ENCODE data around the gene KCNB1. TPM values are rescaled to one million over a fixed set of nuclear protein-coding genes. Genes with fewer than 3 reads are reported as not detected.
A peak's percentile ranks its signal among the peaks of the same experiment; 100 is the strongest.

KCNB1 gene
- total RNA-seq, 1 experiment from 2014 or later = 0.09 TPM

DNA sequence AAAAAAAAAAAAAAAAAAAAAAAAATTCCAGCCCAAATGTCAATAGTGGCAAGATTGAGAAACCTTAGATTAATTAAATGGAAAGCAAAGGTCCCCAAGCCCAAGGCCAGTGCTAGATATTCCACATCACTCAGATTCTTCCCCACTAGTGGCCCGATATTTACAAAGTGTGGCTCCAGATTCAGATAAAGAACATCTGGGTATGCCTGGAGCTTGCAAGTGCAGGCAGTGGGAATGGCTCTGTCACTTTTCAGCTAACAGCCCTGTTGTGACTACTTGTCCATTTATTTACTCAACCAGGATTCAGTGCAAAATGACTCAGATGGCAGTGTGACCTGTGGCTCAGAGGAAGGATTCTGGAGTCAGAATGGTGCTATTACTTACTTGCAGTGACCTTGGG, 8.2 kb upstream of the KCNB1 start:
- H3K9me3 Mint-ChIP-seq (ENCODE audit: unreplicated experiment) = no peaks in the 10 kb centered on the region
- ChIA-PET CTCF (no interaction called here), POLR2A (no interaction called here)
- H3K36me3 Mint-ChIP-seq (ENCODE audit: insufficient read depth, unreplicated experiment) = no peaks in the 10 kb centered on the region
- H3K4me1 ChIP-seq = no peaks in the 10 kb centered on the region
- H3K27ac Mint-ChIP-seq (ENCODE audit: unreplicated experiment) = no peak overlapping the region
- BruUV-seq (replicated peaks) = no TSS peak
- no peaks in the 10 kb centered on the region for H3K9me3 ChIP-seq
- no peaks in the 10 kb centered on the region; the same call in none of the 2 replicates for H3K27me3 ChIP-seq (replicated peaks; ENCODE audit: control insufficient read depth, insufficient read depth, low read length)
- TF ChIP-seq, protein P1, sequence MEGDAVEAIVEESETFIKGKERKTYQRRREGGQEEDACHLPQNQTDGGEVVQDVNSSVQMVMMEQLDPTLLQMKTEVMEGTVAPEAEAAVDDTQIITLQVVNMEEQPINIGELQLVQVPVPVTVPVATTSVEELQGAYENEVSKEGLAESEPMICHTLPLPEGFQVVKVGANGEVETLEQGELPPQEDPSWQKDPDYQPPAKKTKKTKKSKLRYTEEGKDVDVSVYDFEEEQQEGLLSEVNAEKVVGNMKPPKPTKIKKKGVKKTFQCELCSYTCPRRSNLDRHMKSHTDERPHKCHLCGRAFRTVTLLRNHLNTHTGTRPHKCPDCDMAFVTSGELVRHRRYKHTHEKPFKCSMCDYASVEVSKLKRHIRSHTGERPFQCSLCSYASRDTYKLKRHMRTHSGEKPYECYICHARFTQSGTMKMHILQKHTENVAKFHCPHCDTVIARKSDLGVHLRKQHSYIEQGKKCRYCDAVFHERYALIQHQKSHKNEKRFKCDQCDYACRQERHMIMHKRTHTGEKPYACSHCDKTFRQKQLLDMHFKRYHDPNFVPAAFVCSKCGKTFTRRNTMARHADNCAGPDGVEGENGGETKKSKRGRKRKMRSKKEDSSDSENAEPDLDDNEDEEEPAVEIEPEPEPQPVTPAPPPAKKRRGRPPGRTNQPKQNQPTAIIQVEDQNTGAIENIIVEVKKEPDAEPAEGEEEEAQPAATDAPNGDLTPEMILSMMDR (IDR thresholded peaks at IDR 0.05; ENCODE audit: insufficient read depth in 1 of 2, low read depth in 1 of 2, low read length in 1 of 2, severe bottlenecking in 1 of 2, unreplicated experiment in 1 of 2) = no peak
- peaks cover 24% of the 10 kb centered on the region for H3K27me3 Mint-ChIP-seq (ENCODE audit: insufficient read depth, unreplicated experiment)
- no peak overlapping the region for H3K4me3 ChIP-seq (ENCODE audit: low read depth, low read length)
- intact Hi-C loops (cut with micrococcal nuclease; ENCODE audit: unreplicated experiment) = no loop called here
- H3K36me3 ChIP-seq (ENCODE audit: control insufficient read depth, insufficient read depth, low read length) = no peaks in the 10 kb centered on the region
- H3K4me3 Mint-ChIP-seq (ENCODE audit: unreplicated experiment) = no peak overlapping the region
- H3K4me1 Mint-ChIP-seq (ENCODE audit: low read depth, unreplicated experiment) = no peaks in the 10 kb centered on the region
- peak in 1 of 2 experiments; percentile 49 for DNase-seq

DNA sequence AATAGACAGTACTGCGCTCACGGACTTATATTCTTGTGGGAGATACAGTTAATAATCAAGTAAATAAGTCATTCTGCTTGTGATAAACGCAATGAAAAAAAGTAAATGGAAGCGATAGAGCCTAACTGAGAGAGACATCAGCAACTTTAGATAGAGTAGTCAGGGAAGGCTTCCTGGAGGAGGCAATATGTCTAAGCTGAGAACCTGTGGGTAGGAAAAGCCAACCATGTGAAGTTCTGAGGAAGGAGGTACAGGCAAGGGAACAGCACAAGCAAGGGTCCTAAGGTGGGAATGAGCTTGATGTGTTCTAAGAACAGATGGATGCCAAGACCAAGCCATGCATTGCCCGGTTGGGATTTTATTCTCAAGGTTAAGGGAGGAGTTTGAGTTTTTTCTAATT, 7.2 kb upstream of the KCNB1 start:
- no peaks in the 10 kb centered on the region for H3K9me3 Mint-ChIP-seq (ENCODE audit: unreplicated experiment)
- intact Hi-C loops (cut with micrococcal nuclease; ENCODE audit: unreplicated experiment) = no loop called here
- H3K9me3 ChIP-seq = no peaks in the 10 kb centered on the region
- H3K27ac Mint-ChIP-seq (ENCODE audit: unreplicated experiment) = no peak overlapping the region
- no peaks in the 10 kb centered on the region; the same call in none of the 2 replicates for H3K27me3 ChIP-seq (replicated peaks; ENCODE audit: control insufficient read depth, insufficient read depth, low read length)
- POLR2A ChIA-PET = no interaction called here
- no TSS peak for BruUV-seq (replicated peaks)
- no peaks in the 10 kb centered on the region for H3K4me1 ChIP-seq
- CTCF ChIA-PET = interaction anchor here (0.6 kb wide), 1 partner anchor 31 kb away, joined by 4 read pairs; no protein-coding TSS in a partner anchor
- H3K36me3 Mint-ChIP-seq (ENCODE audit: insufficient read depth, unreplicated experiment) = no peaks in the 10 kb centered on the region
- H3K36me3 ChIP-seq (ENCODE audit: control insufficient read depth, insufficient read depth, low read length) = no peaks in the 10 kb centered on the region
- TF ChIP-seq, protein P1 (IDR thresholded peaks at IDR 0.05; ENCODE audit: insufficient read depth in 1 of 2, low read depth in 1 of 2, low read length in 1 of 2, severe bottlenecking in 1 of 2, unreplicated experiment in 1 of 2) = no peak
- peaks cover under 1% of the 10 kb centered on the region for H3K4me1 Mint-ChIP-seq (ENCODE audit: low read depth, unreplicated experiment)
- no peak overlapping the region for H3K4me3 ChIP-seq (ENCODE audit: low read depth, low read length)
- H3K27me3 Mint-ChIP-seq (ENCODE audit: insufficient read depth, unreplicated experiment) = peaks cover 26% of the 10 kb centered on the region
- no peak overlapping the region for H3K4me3 Mint-ChIP-seq (ENCODE audit: unreplicated experiment)
- no peak for DNase-seq

DNA sequence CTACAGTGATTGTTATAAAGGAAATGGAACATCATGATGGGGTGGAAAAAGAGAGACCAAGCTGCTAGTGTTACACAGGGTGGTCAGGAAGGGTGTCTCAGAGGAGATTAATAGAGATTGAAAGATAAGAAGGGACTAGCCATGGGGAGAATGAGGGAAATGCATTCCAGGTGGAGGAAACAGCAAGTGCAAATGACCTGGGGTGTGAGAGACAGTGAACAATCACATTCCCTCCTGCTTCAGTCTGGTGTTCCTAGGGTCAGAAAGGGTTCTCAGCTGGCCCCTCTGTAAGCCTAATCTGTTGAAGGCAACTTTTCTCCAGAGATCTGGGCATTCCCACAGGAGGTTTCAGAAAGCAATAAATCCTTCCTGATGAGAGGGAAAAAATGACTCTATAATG, 3.6 kb upstream of the KCNB1 start:
- Histone ChIP-seq H3K4me1 (peaks cover 4% of the 10 kb centered on the region; the same call in 1 of the 2 replicates), H3K36me3 (ENCODE audit: control insufficient read depth, insufficient read depth, low read length) (no peaks in the 10 kb centered on the region), H3K9me3 (no peaks in the 10 kb centered on the region), H3K4me3 (ENCODE audit: low read depth, low read length) (no peak overlapping the region), H3K27me3 (replicated peaks; ENCODE audit: control insufficient read depth, insufficient read depth, low read length) (peaks cover 2% of the 10 kb centered on the region)
- POLR2A ChIA-PET = no interaction called here
- no TSS peak for BruUV-seq (replicated peaks)
- Mint-ChIP-seq H3K27me3 (ENCODE audit: insufficient read depth, unreplicated experiment) (peaks cover 37% of the 10 kb centered on the region), H3K9me3 (ENCODE audit: unreplicated experiment) (no peaks in the 10 kb centered on the region), H3K27ac (ENCODE audit: unreplicated experiment) (no peak overlapping the region), H3K4me3 (ENCODE audit: unreplicated experiment) (no peak overlapping the region), H3K4me1 (ENCODE audit: low read depth, unreplicated experiment) (peaks cover 7% of the 10 kb centered on the region), H3K36me3 (ENCODE audit: insufficient read depth, unreplicated experiment) (no peaks in the 10 kb centered on the region)
- CTCF ChIA-PET = no interaction called here
- intact Hi-C loops (cut with micrococcal nuclease; ENCODE audit: unreplicated experiment) = no loop called here
- TF ChIP-seq, protein P1 (IDR thresholded peaks at IDR 0.05; ENCODE audit: insufficient read depth in 1 of 2, low read depth in 1 of 2, low read length in 1 of 2, severe bottlenecking in 1 of 2, unreplicated experiment in 1 of 2) = no peak
- DNase-seq = no peak

Data from Caco-2 (cell line).